DOHH2 (cell line): ENCODE results near the gene GUK1.

ENCODE experiments used
- EZH2phosphoT487 ChIP-seq: fragments of 200-600 bp; sonication (generic); IDR thresholded peaks from 2 replicates; pipeline ENCODE4 v1.6.1; 2017; ENCODE audit warnings: borderline replicate concordance, mild to moderate bottlenecking, antibody characterized with exemption, low read length, moderate library complexity, mixed read lengths
- TF ChIP-seq, protein P1 (sequence below): fragments of 200-600 bp; sonication (generic); IDR thresholded peaks from one replicate; pipeline ENCODE4 v1.5.1; 2014; ENCODE audit warnings: antibody characterized with exemption, mild to moderate bottlenecking, low read depth, low read length; ENCODE audit not compliant: poor library complexity, severe bottlenecking

GRCh38 chr1:228100822-228101613 lies 39.1 kb upstream of the GUK1 start:
- TF ChIP-seq, protein P1, sequence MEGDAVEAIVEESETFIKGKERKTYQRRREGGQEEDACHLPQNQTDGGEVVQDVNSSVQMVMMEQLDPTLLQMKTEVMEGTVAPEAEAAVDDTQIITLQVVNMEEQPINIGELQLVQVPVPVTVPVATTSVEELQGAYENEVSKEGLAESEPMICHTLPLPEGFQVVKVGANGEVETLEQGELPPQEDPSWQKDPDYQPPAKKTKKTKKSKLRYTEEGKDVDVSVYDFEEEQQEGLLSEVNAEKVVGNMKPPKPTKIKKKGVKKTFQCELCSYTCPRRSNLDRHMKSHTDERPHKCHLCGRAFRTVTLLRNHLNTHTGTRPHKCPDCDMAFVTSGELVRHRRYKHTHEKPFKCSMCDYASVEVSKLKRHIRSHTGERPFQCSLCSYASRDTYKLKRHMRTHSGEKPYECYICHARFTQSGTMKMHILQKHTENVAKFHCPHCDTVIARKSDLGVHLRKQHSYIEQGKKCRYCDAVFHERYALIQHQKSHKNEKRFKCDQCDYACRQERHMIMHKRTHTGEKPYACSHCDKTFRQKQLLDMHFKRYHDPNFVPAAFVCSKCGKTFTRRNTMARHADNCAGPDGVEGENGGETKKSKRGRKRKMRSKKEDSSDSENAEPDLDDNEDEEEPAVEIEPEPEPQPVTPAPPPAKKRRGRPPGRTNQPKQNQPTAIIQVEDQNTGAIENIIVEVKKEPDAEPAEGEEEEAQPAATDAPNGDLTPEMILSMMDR, result no peak
- TF ChIP-seq EZH2phosphoT487, result no peak
